Gastroesophageal sphincter (tissue), 4 donors: ENCODE measurements around the gene RAB25. TPM values are rescaled to one million over a fixed set of nuclear protein-coding genes. Genes with fewer than 3 reads are reported as not detected.

ENCODE experiments used
- ATAC-seq: fragments of 150-250 bp; one replicate; pipeline ENCODE4 v1.9.1; 2016; ENCODE audit warnings: mild to moderate bottlenecking, moderate library complexity
- H3K27ac ChIP-seq, 4 donors: fragments of 200-600 bp; sonication (generic) in 3 of 4; 1 replicate in 3 of 4; 2 replicates in 1 of 4; pipeline ENCODE4 v1.5.1; 2016 to 2019
- H3K27me3 ChIP-seq: fragments of 200-600 bp; sonication (generic); one replicate; pipeline ENCODE4 v1.5.1; 2019
- H3K36me3 ChIP-seq, 2 donors: fragments of 200-600 bp; sonication (generic); one replicate each; pipeline ENCODE4 v1.5.1; 2019; ENCODE audit warnings: control low read depth in 1 of 2
- H3K4me1 ChIP-seq, 3 donors: fragments of 200-600 bp; sonication (generic); 1 replicate in 2 of 3; 2 replicates in 1 of 3; pipeline ENCODE4 v1.5.1; 2016 to 2019; ENCODE audit warnings: control low read depth in 2 of 3
- H3K4me3 ChIP-seq, 2 donors: fragments of 200-600 bp; sonication (generic); one replicate each; pipeline ENCODE4 v1.5.1; 2019; ENCODE audit warnings: mild to moderate bottlenecking in 1 of 2, moderate library complexity in 1 of 2
- H3K9me3 ChIP-seq, 3 donors: fragments of 200-600 bp; sonication (generic); one replicate each; pipeline ENCODE4 v1.5.1; 2017 to 2019; ENCODE audit warnings: control low read depth in 2 of 3
- CTCF ChIP-seq, 4 experiments: fragments of 200-600 bp in 2 of 4; fragments of 450-650 bp in 2 of 4; sonication (generic) in 1 of 4; IDR thresholded peaks; one replicate each; pipeline ENCODE4 v1.5.1; 2017 to 2019; ENCODE audit warnings: antibody characterized with exemption in 4 of 4, mild to moderate bottlenecking in 2 of 4, moderate library complexity in 2 of 4
- EP300 ChIP-seq: sonication (generic); formaldehyde crosslinking; IDR thresholded peaks from one replicate; pipeline ENCODE4 v1.6.1; 2017; ENCODE audit warnings: antibody characterized with exemption, mild to moderate bottlenecking
- POLR2A ChIP-seq, 2 donors: fragments of 450-650 bp; IDR thresholded peaks; one replicate each; pipeline ENCODE4 v1.6.1; 2017; ENCODE audit warnings: antibody characterized with exemption in 2 of 2, mild to moderate bottlenecking in 2 of 2, moderate library complexity in 1 of 2
- POLR2AphosphoS5 ChIP-seq: sonication (generic); formaldehyde crosslinking; IDR thresholded peaks from one replicate; pipeline ENCODE4 v1.6.1; 2017; ENCODE audit warnings: antibody characterized with exemption
- WGBS, 2 donors: methylation state at CpG; one replicate each; pipeline ENCODE4 v1.1.5; 2018; ENCODE audit warnings: low coverage in 1 of 2; 5-methylcytosine and 5-hydroxymethylcytosine counted together
- total RNA-seq, 4 donors: library from RNA; depleted of rRNA; stranded (reverse); fragments of >200 nt; gene quantifications; one replicate each; pipeline ENCODE4 v1.1.0, GENCODE V29; 2016

Gene RAB25
- total RNA-seq, 4 donors from 2014 or later = 22.1 TPM; not detected in 3

GRCh38 chr1:156073110-156073687 lies 12.2 kb downstream of the RAB25 start:
- no peak for TF ChIP-seq POLR2AphosphoS5
- no peak for TF ChIP-seq POLR2A (IDR thresholded peaks at IDR 0.05)
- TF ChIP-seq CTCF (IDR thresholded peaks at IDR 0.05) = no peak
- no peak for TF ChIP-seq EP300
- Histone ChIP-seq H3K27ac (no peak overlapping the region), H3K36me3 (no peaks in the 10 kb centered on the region), H3K27me3 (no peaks in the 10 kb centered on the region), H3K4me1 (peaks cover 0 to 27% (median 3%) of the 10 kb centered on the region in 3 donors), H3K9me3 (no peaks in the 10 kb centered on the region), H3K4me3 (no peak overlapping the region)
- no peak for ATAC-seq
- 0% methylated on average over 1 of the region's 1 CpG; no CpG with 5 or more reads in 1 of the 2 donors for WGBS, 2 donors

GRCh38 chr1:156073740-156074139 lies 12.8 kb downstream of the RAB25 start:
- Histone ChIP-seq H3K27me3 (no peaks in the 10 kb centered on the region), H3K4me1 (peaks cover 0 to 27% (median 3%) of the 10 kb centered on the region in 3 donors), H3K9me3 (no peaks in the 10 kb centered on the region), H3K27ac (no peak overlapping the region), H3K4me3 (no peak overlapping the region), H3K36me3 (no peaks in the 10 kb centered on the region)
- ATAC-seq = no peak
- 54 to 55% methylated on average over 3 to 5 of the region's 5 CpGs for WGBS, 2 donors
- no peak for TF ChIP-seq POLR2AphosphoS5
- no peak for TF ChIP-seq CTCF (IDR thresholded peaks at IDR 0.05)
- TF ChIP-seq POLR2A (IDR thresholded peaks at IDR 0.05) = no peak
- no peak for TF ChIP-seq EP300

GRCh38 chr1:156074661-156075060 lies 13.7 kb downstream of the RAB25 start:
- Histone ChIP-seq H3K27ac (no peak overlapping the region), H3K4me1 (peaks cover 0 to 27% (median 3%) of the 10 kb centered on the region in 3 donors), H3K27me3 (no peaks in the 10 kb centered on the region), H3K4me3 (no peak overlapping the region), H3K36me3 (no peaks in the 10 kb centered on the region), H3K9me3 (no peaks in the 10 kb centered on the region)
- ATAC-seq = no peak
- TF ChIP-seq EP300 (no peak), POLR2AphosphoS5 (no peak), CTCF (IDR thresholded peaks at IDR 0.05) (no peak), POLR2A (IDR thresholded peaks at IDR 0.05) (no peak)
- 33% methylated on average over 3 of the region's 8 CpGs; no CpG with 5 or more reads in 1 of the 2 donors for WGBS, 2 donors

GRCh38 chr1:156075162-156075561 lies 14.2 kb downstream of the RAB25 start:
- Histone ChIP-seq H3K27me3 (no peaks in the 10 kb centered on the region), H3K4me1 (peaks cover 0 to 27% (median 3%) of the 10 kb centered on the region in 3 donors), H3K36me3 (no peaks in the 10 kb centered on the region), H3K27ac (no peak overlapping the region), H3K4me3 (no peak overlapping the region), H3K9me3 (no peaks in the 10 kb centered on the region)
- TF ChIP-seq EP300 (no peak), CTCF (IDR thresholded peaks at IDR 0.05) (no peak), POLR2A (IDR thresholded peaks at IDR 0.05) (no peak), POLR2AphosphoS5 (no peak)
- ATAC-seq = no peak
- WGBS, 2 donors = 50 to 78% methylated on average over 2 of the region's 3 CpGs

- Histone ChIP-seq H3K27ac (peak overlapping the region in 1 of 4 donors; percentile 39), H3K9me3 (no peaks in the 10 kb centered on the region), H3K4me1 (peaks cover 0 to 31% (median 3%) of the 10 kb centered on the region in 3 donors), H3K27me3 (no peaks in the 10 kb centered on the region), H3K36me3 (no peaks in the 10 kb centered on the region), H3K4me3 (peak overlapping the region in 1 of 2 donors; percentile 62)
- WGBS, 2 donors = 59 to 74% methylated on average over 2 to 3 of the region's 4 CpGs
- ATAC-seq = no peak
- TF ChIP-seq POLR2AphosphoS5 (no peak), POLR2A (IDR thresholded peaks at IDR 0.05) (no peak), EP300 (no peak)
These were observed 14.8 kb downstream of the RAB25 start for GRCh38 chr1:156075775-156076204.
